ENCODE results near the gene TFPT. TPM values are rescaled to one million over a fixed set of nuclear protein-coding genes. Genes with fewer than 3 reads are reported as not detected.

TFPT gene
- total and polyA plus RNA-seq, 9 donors, result 2.4 to 18.3 (median 12.8) TPM

DNA sequence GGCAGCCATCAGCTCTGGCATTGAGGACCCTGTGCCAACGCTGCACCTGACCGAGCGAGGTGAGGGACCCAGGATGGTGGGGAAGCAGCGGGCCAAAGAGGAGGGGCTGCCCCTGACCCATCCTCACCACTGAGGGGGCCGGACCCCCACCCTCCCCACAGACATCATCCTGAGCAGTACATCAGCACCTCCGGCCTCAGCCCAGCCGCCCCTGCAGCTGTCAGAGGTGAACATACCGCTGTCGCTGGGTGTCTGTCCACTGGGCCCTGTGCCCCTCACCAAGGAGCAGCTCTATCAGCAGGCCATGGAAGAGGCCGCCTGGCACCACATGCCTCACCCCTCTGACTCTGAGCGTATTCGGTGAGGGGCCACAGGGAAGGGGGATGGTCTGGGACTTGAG is 36.8 kb upstream of the TFPT start:
- no peak for TF ChIP-seq POLR2A (IDR thresholded peaks at IDR 0.05)
- TF ChIP-seq, protein P1, sequence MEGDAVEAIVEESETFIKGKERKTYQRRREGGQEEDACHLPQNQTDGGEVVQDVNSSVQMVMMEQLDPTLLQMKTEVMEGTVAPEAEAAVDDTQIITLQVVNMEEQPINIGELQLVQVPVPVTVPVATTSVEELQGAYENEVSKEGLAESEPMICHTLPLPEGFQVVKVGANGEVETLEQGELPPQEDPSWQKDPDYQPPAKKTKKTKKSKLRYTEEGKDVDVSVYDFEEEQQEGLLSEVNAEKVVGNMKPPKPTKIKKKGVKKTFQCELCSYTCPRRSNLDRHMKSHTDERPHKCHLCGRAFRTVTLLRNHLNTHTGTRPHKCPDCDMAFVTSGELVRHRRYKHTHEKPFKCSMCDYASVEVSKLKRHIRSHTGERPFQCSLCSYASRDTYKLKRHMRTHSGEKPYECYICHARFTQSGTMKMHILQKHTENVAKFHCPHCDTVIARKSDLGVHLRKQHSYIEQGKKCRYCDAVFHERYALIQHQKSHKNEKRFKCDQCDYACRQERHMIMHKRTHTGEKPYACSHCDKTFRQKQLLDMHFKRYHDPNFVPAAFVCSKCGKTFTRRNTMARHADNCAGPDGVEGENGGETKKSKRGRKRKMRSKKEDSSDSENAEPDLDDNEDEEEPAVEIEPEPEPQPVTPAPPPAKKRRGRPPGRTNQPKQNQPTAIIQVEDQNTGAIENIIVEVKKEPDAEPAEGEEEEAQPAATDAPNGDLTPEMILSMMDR (IDR thresholded peaks at IDR 0.05), result no peak
- TF ChIP-seq EP300 (IDR thresholded peaks at IDR 0.05), result no peak
- H3K27me3 ChIP-seq, result no peaks in the 10 kb centered on the region
- DNase-seq, result no peak
- no peaks in the 10 kb centered on the region for H3K9me3 ChIP-seq
- intact Hi-C loops (cut with DNase I), result no loop called here
- WGBS, 3 donors, result 77 to 83% (median 82%) methylated on average over 12 of the region's 12 CpGs
- H3K4me1 ChIP-seq (ENCODE audit: insufficient read depth), result peaks cover 3% of the 10 kb centered on the region
- no peak overlapping the region for H3K27ac ChIP-seq
- H3K36me3 ChIP-seq, result no peaks in the 10 kb centered on the region
- H3K4me3 ChIP-seq, result no peak overlapping the region

DNA sequence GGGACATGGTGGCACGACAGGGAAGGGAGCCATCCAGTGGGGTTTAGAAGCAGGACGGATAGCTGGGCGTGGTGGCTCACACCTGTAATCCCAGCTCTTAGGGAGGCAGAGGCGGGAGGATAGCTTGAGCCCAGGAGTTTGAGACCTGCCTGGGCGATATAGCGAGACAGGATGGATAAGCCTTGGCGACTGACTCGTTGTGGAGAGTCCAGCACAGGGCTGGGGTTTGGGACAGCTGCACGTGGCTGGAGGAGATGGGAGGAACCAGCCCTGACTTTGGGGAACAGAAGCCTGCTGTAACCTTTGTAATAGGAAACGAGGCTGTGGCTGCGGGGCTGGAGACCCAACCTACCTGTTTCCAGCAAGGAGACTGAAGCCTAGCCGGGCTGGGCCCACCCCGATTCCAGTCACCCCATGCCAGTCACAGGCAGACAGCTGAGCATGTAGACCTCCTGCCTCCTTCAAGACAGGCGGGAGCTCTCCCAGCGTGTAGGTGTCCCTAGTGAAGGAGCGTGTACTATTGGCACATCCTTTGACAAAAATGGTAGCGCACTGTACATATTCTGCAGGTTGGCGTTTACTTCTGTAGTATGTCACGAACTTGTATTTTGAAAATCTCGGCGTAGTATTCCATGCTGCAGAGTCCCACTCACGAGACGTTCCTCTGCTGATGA is 36.0 kb upstream of the TFPT start:
- 77 to 86% (median 83%) methylated on average over 23 of the region's 23 CpGs for WGBS, 3 donors
- TF ChIP-seq, protein P1 (IDR thresholded peaks at IDR 0.05), result no peak
- TF ChIP-seq POLR2A (IDR thresholded peaks at IDR 0.05), result no peak
- no peak for TF ChIP-seq EP300 (IDR thresholded peaks at IDR 0.05)
- no peak overlapping the region for H3K27ac ChIP-seq
- H3K36me3 ChIP-seq, result no peaks in the 10 kb centered on the region
- peaks cover 3% of the 10 kb centered on the region for H3K4me1 ChIP-seq (ENCODE audit: insufficient read depth)
- intact Hi-C loops (cut with DNase I), result no loop called here
- H3K27me3 ChIP-seq, result no peaks in the 10 kb centered on the region
- H3K4me3 ChIP-seq, result no peak overlapping the region
- H3K9me3 ChIP-seq, result no peaks in the 10 kb centered on the region
- DNase-seq, result no peak

DNA sequence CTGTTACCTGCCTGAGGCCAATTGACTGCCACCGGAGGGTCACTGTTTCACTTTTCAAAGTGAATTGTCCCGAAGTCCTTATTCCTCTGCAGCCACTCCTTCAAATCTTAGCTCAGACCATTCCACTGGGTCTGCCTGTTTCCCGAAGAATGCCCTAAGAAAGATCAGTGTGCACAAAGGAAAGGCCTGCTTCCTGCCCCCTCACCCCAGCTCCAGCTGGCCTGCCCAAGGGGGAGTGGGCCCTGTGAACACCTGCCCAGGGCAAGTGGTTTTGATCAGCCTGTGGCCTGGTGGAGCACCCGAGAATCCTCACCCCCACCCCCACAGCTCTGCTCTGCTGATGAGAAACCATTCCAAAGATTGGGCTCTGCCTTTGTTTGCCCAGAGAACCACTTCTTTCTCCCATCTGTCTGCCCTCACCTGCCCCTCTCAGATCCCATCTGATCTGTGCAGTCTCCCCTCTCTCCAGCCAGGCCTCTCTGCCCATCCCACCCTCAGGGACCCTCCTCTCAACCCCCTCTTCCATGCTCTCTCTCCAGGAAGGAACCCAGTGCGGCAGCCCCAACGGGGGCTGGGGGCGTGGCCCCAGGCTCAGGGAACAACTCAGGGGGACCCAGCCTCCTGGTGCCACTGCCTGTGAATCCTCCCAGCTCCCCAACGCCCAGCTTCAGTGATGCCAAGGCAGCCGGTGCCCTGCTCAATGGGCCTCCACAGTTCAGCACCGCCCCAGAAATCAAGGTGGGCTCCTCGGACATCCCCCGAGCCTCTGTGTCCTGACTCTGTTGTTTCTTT is 33.8 kb upstream of the TFPT start:
- WGBS, 3 donors, result 81 to 84% (median 84%) methylated on average over 12 of the region's 12 CpGs
- H3K27me3 ChIP-seq, result no peaks in the 10 kb centered on the region
- TF ChIP-seq, protein P1 (IDR thresholded peaks at IDR 0.05), result no peak
- TF ChIP-seq EP300 (IDR thresholded peaks at IDR 0.05), result no peak
- DNase-seq, result no peak
- intact Hi-C loops (cut with DNase I), result no loop called here
- H3K36me3 ChIP-seq, result no peaks in the 10 kb centered on the region
- no peak overlapping the region for H3K4me3 ChIP-seq
- H3K4me1 ChIP-seq (ENCODE audit: insufficient read depth), result peaks cover 3% of the 10 kb centered on the region
- H3K9me3 ChIP-seq, result no peaks in the 10 kb centered on the region
- H3K27ac ChIP-seq, result no peak overlapping the region

DNA sequence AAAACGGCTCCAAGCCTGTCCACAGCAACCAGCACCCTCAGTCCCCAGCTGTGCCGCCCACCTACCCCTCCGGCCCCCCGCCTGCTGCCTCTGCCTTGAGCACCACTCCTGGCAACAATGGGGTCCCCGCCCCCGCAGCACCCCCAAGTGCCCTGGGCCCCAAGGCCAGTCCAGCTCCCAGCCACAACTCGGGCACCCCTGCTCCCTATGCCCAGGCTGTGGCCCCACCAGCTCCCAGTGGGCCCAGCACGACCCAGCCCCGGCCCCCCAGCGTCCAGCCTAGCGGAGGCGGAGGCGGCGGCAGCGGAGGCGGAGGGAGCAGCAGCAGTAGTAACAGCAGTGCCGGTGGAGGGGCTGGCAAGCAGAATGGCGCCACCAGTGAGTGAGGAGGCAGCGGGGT is 32.7 kb upstream of the TFPT start:
- Histone ChIP-seq H3K27ac (peak overlapping the region in 1 of 2 donors; percentile 66), H3K4me1 (ENCODE audit: insufficient read depth) (peaks cover 3% of the 10 kb centered on the region), H3K27me3 (no peaks in the 10 kb centered on the region), H3K4me3 (no peak overlapping the region), H3K36me3 (no peaks in the 10 kb centered on the region), H3K9me3 (no peaks in the 10 kb centered on the region)
- DNase-seq, result peak in 1 of 5 donors; percentile 59
- intact Hi-C loops (cut with DNase I), result no loop called here
- TF ChIP-seq POLR2A (IDR thresholded peaks at IDR 0.05) (no peak), EP300 (IDR thresholded peaks at IDR 0.05) (no peak)
- TF ChIP-seq, protein P1 (IDR thresholded peaks at IDR 0.05), result no peak
- WGBS, 3 donors, result 50 to 61% (median 59%) methylated on average over 14 to 19 of the region's 19 CpGs

All from ovary (tissue), 9 donors.